Measurements from ENCODE around the gene RPUSD1. TPM values are rescaled to one million over a fixed set of nuclear protein-coding genes. Genes with fewer than 3 reads are reported as not detected.
A peak's percentile ranks its signal among the peaks of the same experiment; 100 is the strongest.

The RPUSD1 gene
- total RNA-seq, 1 donor from 2014 or later, result 23.0 TPM

DNA sequence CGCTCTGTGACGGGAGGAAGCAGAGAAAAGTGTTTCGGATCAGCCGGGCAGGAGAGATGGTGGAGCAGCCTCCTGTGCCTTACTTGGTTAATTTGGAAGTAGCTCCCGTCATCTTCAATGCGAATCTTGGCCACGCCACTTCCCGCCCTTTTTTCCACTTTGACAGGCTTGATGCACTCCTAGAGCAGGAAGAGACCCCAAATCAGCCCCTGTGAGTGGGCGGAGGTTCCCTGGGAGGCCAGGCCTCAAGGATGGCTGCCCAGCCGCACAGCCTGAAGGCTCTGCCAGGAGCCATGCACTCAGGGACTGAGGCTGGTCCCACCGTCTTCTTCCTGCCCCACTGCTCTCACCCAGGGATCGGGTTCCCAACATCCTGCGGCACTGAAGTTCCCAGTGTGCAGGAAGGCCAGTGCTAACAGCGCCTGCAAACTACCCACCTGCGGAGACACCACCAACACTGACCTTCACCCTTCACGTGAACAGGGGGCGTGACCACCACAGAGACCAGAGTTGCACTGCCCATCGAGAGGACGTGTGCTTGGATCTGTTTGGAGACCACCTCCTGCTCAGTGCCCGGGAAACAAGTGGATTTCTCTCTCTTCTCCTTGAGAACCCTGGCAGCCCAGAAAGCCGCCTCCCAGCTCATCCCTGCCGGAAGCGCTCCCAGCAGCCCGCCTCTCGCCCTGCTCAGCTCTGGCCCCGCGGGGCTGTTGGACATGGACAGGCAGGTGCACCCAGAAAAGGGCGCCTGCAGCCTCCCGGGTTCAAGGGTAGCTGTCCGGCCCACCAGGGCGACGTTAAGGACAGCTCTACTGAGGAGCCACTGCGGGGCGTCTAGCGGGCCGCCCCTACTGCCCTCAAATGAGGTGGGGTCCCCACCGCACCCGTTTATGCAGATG lies 48.4 kb downstream of the RPUSD1 start:
- DNase-seq (ENCODE audit: low spot score in 2 of 2, unreplicated experiment in 2 of 2), result no peak
- Mint-ChIP-seq H3K9me3 (no peaks in the 10 kb centered on the region), H3K36me3 (peaks cover 10% of the 10 kb centered on the region), H3K27me3 (ENCODE audit: low read depth) (no peaks in the 10 kb centered on the region), H3K4me3 (peak overlapping the region; percentile 79), H3K4me1 (peaks cover 9% of the 10 kb centered on the region), H3K27ac (no peak overlapping the region)
- TF ChIP-seq, protein P1, sequence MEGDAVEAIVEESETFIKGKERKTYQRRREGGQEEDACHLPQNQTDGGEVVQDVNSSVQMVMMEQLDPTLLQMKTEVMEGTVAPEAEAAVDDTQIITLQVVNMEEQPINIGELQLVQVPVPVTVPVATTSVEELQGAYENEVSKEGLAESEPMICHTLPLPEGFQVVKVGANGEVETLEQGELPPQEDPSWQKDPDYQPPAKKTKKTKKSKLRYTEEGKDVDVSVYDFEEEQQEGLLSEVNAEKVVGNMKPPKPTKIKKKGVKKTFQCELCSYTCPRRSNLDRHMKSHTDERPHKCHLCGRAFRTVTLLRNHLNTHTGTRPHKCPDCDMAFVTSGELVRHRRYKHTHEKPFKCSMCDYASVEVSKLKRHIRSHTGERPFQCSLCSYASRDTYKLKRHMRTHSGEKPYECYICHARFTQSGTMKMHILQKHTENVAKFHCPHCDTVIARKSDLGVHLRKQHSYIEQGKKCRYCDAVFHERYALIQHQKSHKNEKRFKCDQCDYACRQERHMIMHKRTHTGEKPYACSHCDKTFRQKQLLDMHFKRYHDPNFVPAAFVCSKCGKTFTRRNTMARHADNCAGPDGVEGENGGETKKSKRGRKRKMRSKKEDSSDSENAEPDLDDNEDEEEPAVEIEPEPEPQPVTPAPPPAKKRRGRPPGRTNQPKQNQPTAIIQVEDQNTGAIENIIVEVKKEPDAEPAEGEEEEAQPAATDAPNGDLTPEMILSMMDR (IDR thresholded peaks at IDR 0.05; ENCODE audit: unreplicated experiment), result no peak

DNA sequence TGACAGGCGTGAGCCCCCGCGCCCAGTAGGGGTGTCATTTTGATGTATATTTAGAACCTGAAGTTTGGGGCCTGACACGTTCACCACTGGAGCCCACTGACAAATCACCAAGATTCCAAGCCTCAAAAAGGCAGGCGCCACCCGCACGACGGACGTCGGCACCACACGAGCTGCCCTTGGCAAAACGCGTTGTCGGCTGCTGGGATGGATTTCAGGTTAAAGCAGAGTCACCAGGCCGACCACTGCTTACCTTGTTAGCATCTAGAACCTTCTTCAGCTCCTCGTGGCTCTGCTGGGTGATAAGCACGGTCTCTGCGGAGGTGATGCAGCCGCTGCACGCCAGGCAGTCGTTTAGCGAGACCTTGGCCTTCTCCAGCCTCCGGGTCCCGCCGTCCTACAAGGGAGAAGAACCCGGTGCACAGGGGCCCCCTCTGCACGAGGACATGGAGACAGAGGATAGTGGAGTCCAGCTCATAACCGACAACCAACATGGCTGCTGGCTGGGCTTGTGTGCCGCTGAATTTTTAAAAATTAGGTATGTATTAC lies 51.2 kb downstream of the RPUSD1 start:
- H3K27ac Mint-ChIP-seq, result no peak overlapping the region
- H3K27me3 Mint-ChIP-seq (ENCODE audit: low read depth), result no peaks in the 10 kb centered on the region
- peaks cover 9% of the 10 kb centered on the region for H3K4me1 Mint-ChIP-seq
- peaks cover 11% of the 10 kb centered on the region for H3K36me3 Mint-ChIP-seq
- no peak overlapping the region for H3K4me3 Mint-ChIP-seq
- no peaks in the 10 kb centered on the region for H3K9me3 Mint-ChIP-seq
- no peak for DNase-seq (ENCODE audit: low spot score in 2 of 2, unreplicated experiment in 2 of 2)
- TF ChIP-seq, protein P1 (IDR thresholded peaks at IDR 0.05; ENCODE audit: unreplicated experiment), result no peak

DNA sequence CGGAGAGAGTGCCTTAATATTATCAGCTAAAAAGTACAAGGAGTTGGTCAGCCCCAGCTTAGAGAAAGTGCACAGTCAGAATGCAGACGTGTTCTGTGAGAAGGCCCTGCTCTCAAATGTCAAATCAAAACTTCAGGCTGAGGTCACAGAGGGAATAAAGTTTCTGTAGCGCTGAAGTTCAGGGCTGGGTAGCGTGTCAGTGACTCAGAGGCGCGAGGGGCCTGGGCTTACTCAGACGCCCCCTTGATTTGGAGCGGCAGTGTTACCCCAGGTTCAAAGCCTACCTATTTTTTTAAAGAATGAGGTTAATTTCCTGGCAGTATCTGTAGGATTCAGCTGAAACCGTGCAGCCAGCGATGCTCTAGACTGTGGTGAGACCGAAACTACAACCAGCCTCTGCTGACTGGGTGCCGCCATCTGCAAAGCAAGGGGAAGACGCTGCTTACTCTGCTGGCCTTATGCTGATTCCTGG lies 52.2 kb downstream of the RPUSD1 start:
- H3K4me1 Mint-ChIP-seq, result peaks cover 7% of the 10 kb centered on the region
- TF ChIP-seq, protein P1 (IDR thresholded peaks at IDR 0.05; ENCODE audit: unreplicated experiment), result no peak
- H3K27ac Mint-ChIP-seq, result no peak overlapping the region
- no peak overlapping the region for H3K4me3 Mint-ChIP-seq
- peaks cover 11% of the 10 kb centered on the region for H3K36me3 Mint-ChIP-seq
- no peaks in the 10 kb centered on the region for H3K9me3 Mint-ChIP-seq
- H3K27me3 Mint-ChIP-seq (ENCODE audit: low read depth), result no peaks in the 10 kb centered on the region
- no peak for DNase-seq (ENCODE audit: low spot score in 2 of 2, unreplicated experiment in 2 of 2)

DNA sequence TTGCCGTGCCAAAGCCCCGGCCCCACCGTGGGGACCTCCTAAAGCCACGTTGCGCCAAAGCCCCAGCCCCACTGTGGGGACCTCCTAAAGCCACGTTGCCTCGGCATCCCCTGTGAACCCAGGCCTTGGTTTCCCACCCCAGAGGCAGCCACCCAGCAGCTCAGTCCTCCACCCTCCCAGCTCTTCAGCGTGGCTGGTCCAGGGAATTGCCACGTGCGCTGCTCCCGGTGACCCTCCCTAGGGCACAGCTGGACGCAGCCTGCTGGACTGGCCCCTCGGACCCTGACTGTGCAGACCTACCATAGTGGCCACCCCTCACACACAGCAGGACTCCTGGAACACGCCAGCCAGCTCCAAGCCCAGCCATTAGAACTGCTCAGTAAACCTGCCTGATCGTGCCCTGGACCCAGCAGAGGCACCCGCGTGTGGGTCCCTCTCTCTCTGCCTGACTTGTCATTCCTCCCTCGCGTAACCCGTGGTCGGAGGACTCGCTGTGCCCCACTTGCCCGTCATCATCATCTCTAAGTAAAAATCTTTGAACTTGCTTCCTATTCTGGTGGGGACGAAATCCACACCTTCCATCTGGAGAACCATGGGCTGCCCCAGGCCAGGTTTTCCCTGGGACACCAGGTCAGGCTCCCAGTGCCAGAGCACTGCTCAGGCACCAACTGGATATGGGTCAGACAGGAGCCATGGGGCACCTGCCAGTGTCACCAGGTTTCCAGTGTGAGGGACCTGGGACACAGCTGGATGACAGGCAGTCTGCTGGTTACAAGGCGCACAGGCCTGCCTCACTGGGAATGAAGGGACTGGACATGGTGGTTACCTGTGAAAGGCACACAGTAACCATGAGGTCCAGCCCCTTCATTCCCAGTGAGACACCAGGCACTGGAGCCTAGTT lies 53.0 kb downstream of the RPUSD1 start:
- H3K4me3 Mint-ChIP-seq, result no peak overlapping the region
- TF ChIP-seq, protein P1 (IDR thresholded peaks at IDR 0.05; ENCODE audit: unreplicated experiment), result no peak
- peaks cover 11% of the 10 kb centered on the region for H3K36me3 Mint-ChIP-seq
- no peaks in the 10 kb centered on the region for H3K27me3 Mint-ChIP-seq (ENCODE audit: low read depth)
- no peak overlapping the region for H3K27ac Mint-ChIP-seq
- H3K4me1 Mint-ChIP-seq, result peaks cover 7% of the 10 kb centered on the region
- H3K9me3 Mint-ChIP-seq, result no peaks in the 10 kb centered on the region
- no peak for DNase-seq (ENCODE audit: low spot score in 2 of 2, unreplicated experiment in 2 of 2)

Small RNA genes within 50 kb of the gene (microRNA-seq; reads per million reads assigned to microRNA genes)
- not detected for gene MIR662

Other genes with a start within 250 kb of the RPUSD1 start
- gene PRR35, start 228.0 kb downstream of the RPUSD1 start, total RNA-seq, result 0.25 TPM in 1 of 3 replicates, not detected in the others
- gene NHLRC4, start 221.4 kb downstream of the RPUSD1 start, total RNA-seq, result 2.3 to 3.0 TPM (median 2.7 TPM) in 3 replicates
- gene PIGQ, start 218.4 kb downstream of the RPUSD1 start, total RNA-seq, result 78.5 to 86.7 TPM (median 84.8 TPM) in 3 replicates
- 23.2 to 26.2 TPM (median 25.5 TPM) in 3 replicates for gene RAB40C, start 198.3 kb downstream of the RPUSD1 start, total RNA-seq
- gene WFIKKN1, start 157.4 kb downstream of the RPUSD1 start, total RNA-seq, result 0.47 to 0.94 TPM (median 0.84 TPM) in 3 replicates
- gene METTL26, start 152.1 kb downstream of the RPUSD1 start, total RNA-seq, result 72.1 to 74.0 TPM (median 73.2 TPM) in 3 replicates
- 20.5 to 24.6 TPM (median 21.7 TPM) in 3 replicates for gene MCRIP2, start 146.6 kb downstream of the RPUSD1 start, total RNA-seq
- 75.9 to 86.9 TPM (median 77.2 TPM) in 3 replicates for gene WDR90, start 139.0 kb downstream of the RPUSD1 start, total RNA-seq
- gene RHOT2, start 120.2 kb downstream of the RPUSD1 start, total RNA-seq, result 190 to 207 TPM (median 194 TPM) in 3 replicates
- gene RHBDL1, start 112.7 kb downstream of the RPUSD1 start, total RNA-seq, result 5.9 to 6.1 TPM (median 6.0 TPM) in 3 replicates
- 69.4 to 79.9 TPM (median 72.5 TPM) in 3 replicates for gene STUB1, start 108.0 kb downstream of the RPUSD1 start, total RNA-seq
- 46.1 to 51.2 TPM (median 46.5 TPM) in 3 replicates for gene JMJD8, start 104.0 kb downstream of the RPUSD1 start, total RNA-seq
- 20.6 to 22.8 TPM (median 21.9 TPM) in 3 replicates for gene WDR24, start 98.0 kb downstream of the RPUSD1 start, total RNA-seq
- gene FBXL16, start 82.6 kb downstream of the RPUSD1 start, total RNA-seq, result 0.18 to 0.85 TPM (median 0.23 TPM) in 3 replicates
- gene METRN, start 73.3 kb downstream of the RPUSD1 start, total RNA-seq, result 12.8 to 15.3 TPM (median 15.1 TPM) in 3 replicates
- gene ANTKMT, start 67.2 kb downstream of the RPUSD1 start, total RNA-seq, result 26.2 to 33.8 TPM (median 27.5 TPM) in 3 replicates
- gene CCDC78, start 61.9 kb downstream of the RPUSD1 start, total RNA-seq, result 2.5 to 3.2 TPM (median 2.7 TPM) in 3 replicates
- 6.4 to 8.6 TPM (median 7.4 TPM) in 3 replicates for gene HAGHL, start 61.3 kb downstream of the RPUSD1 start, total RNA-seq
- 39.9 to 46.0 TPM (median 45.1 TPM) in 3 replicates for gene CIAO3, start 47.4 kb downstream of the RPUSD1 start, total RNA-seq
- gene MSLN, start 27.6 kb downstream of the RPUSD1 start, total RNA-seq, result 5.0 to 5.8 TPM (median 5.7 TPM) in 3 replicates
- 85.6 to 89.2 TPM (median 87.5 TPM) in 3 replicates for gene CHTF18, start 239 bp upstream of the RPUSD1 start, total RNA-seq
- gene GNG13, start 12.4 kb upstream of the RPUSD1 start, total RNA-seq, result not detected in 3 replicates
- gene LMF1, start 182.6 kb upstream of the RPUSD1 start, total RNA-seq, result 33.1 to 38.1 TPM (median 37.4 TPM) in 3 replicates
- 4.7 to 6.0 TPM (median 5.1 TPM) in 3 replicates for gene SOX8, start 193.4 kb upstream of the RPUSD1 start, total RNA-seq

All from mesothelial cell of epicardium (in vitro differentiated cells).